A549 (cell line): ENCODE measurements around the gene CANT1. TPM values are rescaled to one million over a fixed set of nuclear protein-coding genes. Genes with fewer than 3 reads are reported as not detected.

Source experiments
- ATAC-seq, 2 experiments: fragments of 200-7000 bp in 1 of 2; fragments of >200 bp in 1 of 2; cut with Nextera tagmentation in 1 of 2; cut with Tn5 transposase in 1 of 2; 3 replicates each; pipeline versions ENCODE4 v1.8.0 to v1.9.1; 2018 to 2020; ENCODE audit warnings: mild to moderate bottlenecking in 1 of 2, moderate library complexity in 1 of 2
- CTCF ChIA-PET: fragments of 300-600 bp; sonication (Branson Sonifier 250); formaldehyde crosslinking; extraction: SDS; loops from one replicate; lab custom pipeline; 2021; ENCODE audit warnings: antibody characterized with exemption, inconsistent platforms; lab: Yijun Ruan, JAX
- POLR2A ChIA-PET: fragments of 350-600 bp; formaldehyde crosslinking; extraction: SDS; loops from one replicate; lab custom pipeline; 2021; ENCODE audit warnings: antibody characterized with exemption, inconsistent platforms; lab: Yijun Ruan, JAX
- DNase-seq, 2 experiments: peaks; one replicate each; pipeline versions ENCODE4 v3.0.0 to v3.0.0-alpha.2; 2011 to 2016; ENCODE audit warnings: low read depth in 1 of 2, low spot score in 1 of 2
- FAIRE-seq: peaks from 2 replicates; lab custom pipeline; 2011; peaks lifted over from hg19 to GRCh38; lab: Jason Lieb, UNC
- H3K27ac ChIP-seq, 2 experiments: fragments of >200 bp; sonication (Bioruptor Twin); formaldehyde crosslinking; 3 replicates each; pipeline ENCODE4 v1.5.1; 2016 to 2017
- H3K4me1 ChIP-seq: fragments of >200 bp; sonication (Bioruptor Twin); formaldehyde crosslinking; 3 replicates; pipeline ENCODE4 v1.6.1; 2016
- H3K4me2 ChIP-seq: fragments of >200 bp; sonication (Bioruptor Twin); formaldehyde crosslinking; 3 replicates; pipeline ENCODE4 v1.6.1; 2016
- H3K4me3 ChIP-seq: fragments of >200 bp; sonication (Bioruptor Twin); formaldehyde crosslinking; 3 replicates; pipeline ENCODE4 v1.5.1; 2016
- H3K9me3 ChIP-seq: fragments of >200 bp; sonication (Bioruptor Twin); formaldehyde crosslinking; 3 replicates; pipeline ENCODE4 v1.6.1; 2016
- BCL3 ChIP-seq: fragments of >200 bp; sonication (Bioruptor Twin); formaldehyde crosslinking; IDR thresholded peaks from 3 replicates; pipeline ENCODE4 v1.6.1; 2016
- BHLHE40 ChIP-seq: IDR thresholded peaks from 2 replicates; pipeline ENCODE4 v1.6.1; 2012; ENCODE audit warnings: low read depth, low read length, inconsistent platforms
- CBX8 ChIP-seq: fragments of 200-600 bp; sonication (generic); IDR thresholded peaks from 2 replicates; pipeline ENCODE4 v1.6.1; 2016
- CEBPB ChIP-seq, 2 experiments: fragments of >200 bp in 1 of 2; sonication (Bioruptor Twin) in 1 of 2; formaldehyde crosslinking in 1 of 2; IDR thresholded peaks; 2 replicates each; pipeline ENCODE4 v1.6.1; 2012 to 2016
- CHD4 ChIP-seq: fragments of 200-600 bp; sonication (generic); IDR thresholded peaks from 2 replicates; pipeline ENCODE4 v1.6.1; 2016; ENCODE audit warnings: antibody characterized with exemption, mild to moderate bottlenecking, borderline replicate concordance
- E2F6 ChIP-seq: IDR thresholded peaks from 2 replicates; pipeline ENCODE4 v1.6.1; 2012; ENCODE audit warnings: low read depth, borderline replicate concordance
- ESRRA ChIP-seq: fragments of 150-350 bp; IDR thresholded peaks from 2 replicates; pipeline ENCODE4 v1.6.1; 2014; ENCODE audit warnings: mild to moderate bottlenecking, low read length, borderline replicate concordance
- FOSL2 ChIP-seq, 2 experiments: fragments of 450-650 bp in 1 of 2; fragments of >200 bp in 1 of 2; sonication (Bioruptor Twin) in 1 of 2; formaldehyde crosslinking; IDR thresholded peaks; 2 replicates each; pipeline versions ENCODE4 v1.5.0 to v1.6.1; 2016 to 2020; ENCODE audit warnings: mild to moderate bottlenecking in 1 of 2, moderate library complexity in 1 of 2
- GATA3 ChIP-seq: IDR thresholded peaks from 2 replicates; pipeline ENCODE4 v1.6.1; 2012; ENCODE audit warnings: borderline replicate concordance
- HOXA7 ChIP-seq: fragments of 250-450 bp; sonication (Bioruptor Pico); IDR thresholded peaks from 2 replicates; pipeline ENCODE4 v1.5.0; 2020; ENCODE audit warnings: mild to moderate bottlenecking, moderate library complexity
- HOXB5 ChIP-seq: fragments of 250-450 bp; sonication (Bioruptor Pico); IDR thresholded peaks from 2 replicates; pipeline ENCODE4 v1.5.0; 2020; ENCODE audit warnings: mild to moderate bottlenecking, moderate library complexity
- JUN ChIP-seq, 2 experiments: fragments of >200 bp; sonication (Bioruptor Twin); formaldehyde crosslinking; IDR thresholded peaks; 2 replicates in 1 of 2; 3 replicates in 1 of 2; pipeline ENCODE4 v1.6.1; 2016 to 2017
- JUNB ChIP-seq: fragments of >200 bp; sonication (Bioruptor Twin); formaldehyde crosslinking; IDR thresholded peaks from 2 replicates; pipeline ENCODE4 v1.6.1; 2016
- MAZ ChIP-seq: fragments of 150-350 bp; IDR thresholded peaks from 2 replicates; pipeline ENCODE4 v1.6.1; 2014; ENCODE audit warnings: antibody characterized with exemption, low read depth, low read length, borderline replicate concordance
- PHF8 ChIP-seq: fragments of 200-600 bp; sonication (generic); IDR thresholded peaks from 2 replicates; pipeline ENCODE4 v1.6.1; 2016; ENCODE audit warnings: low read depth, mild to moderate bottlenecking, antibody characterized with exemption, moderate library complexity, borderline replicate concordance
- RARB ChIP-seq: fragments of 250-450 bp; sonication (Bioruptor Pico); IDR thresholded peaks from 2 replicates; pipeline ENCODE4 v1.8.0; 2021; ENCODE audit warnings: mild to moderate bottlenecking, moderate library complexity
- RFX5 ChIP-seq: fragments of 450-650 bp; IDR thresholded peaks from 2 replicates; pipeline ENCODE4 v1.7.1; 2014; ENCODE audit warnings: antibody characterized with exemption, mild to moderate bottlenecking, moderate library complexity
- RNF2 ChIP-seq: fragments of 200-600 bp; sonication (generic); IDR thresholded peaks from 2 replicates; pipeline ENCODE4 v1.6.1; 2016; ENCODE audit warnings: low read depth, mild to moderate bottlenecking, antibody characterized with exemption, moderate library complexity, borderline replicate concordance
- TFCP2L1 ChIP-seq: fragments of 250-450 bp; sonication (Bioruptor Pico); IDR thresholded peaks from 2 replicates; pipeline ENCODE4 v1.5.0; 2021; ENCODE audit warnings: mild to moderate bottlenecking
- ZFP36 ChIP-seq: fragments of 450-650 bp; IDR thresholded peaks from 2 replicates; pipeline ENCODE4 v1.6.1; 2014; ENCODE audit warnings: borderline replicate concordance; ENCODE audit not compliant: partially characterized antibody
- WGBS: methylation state at CpG from one replicate; pipeline ENCODE4 v1.1.6; 2017; ENCODE audit errors: missing lambda C conversion rate; 5-methylcytosine and 5-hydroxymethylcytosine counted together
- polyA plus RNA-seq, 4 experiments: library from polyadenylated mRNA; depleted of rRNA in 3 of 4; stranded (reverse); fragments of >200 nt; fragmentation: RNase III in 1 of 4; extraction: RNeasy Plus Mini Kit Qiagen cat#74134 plus additional on column Dnase treatment in 1 of 4; gene quantifications; 2 replicates in 3 of 4; 3 replicates in 1 of 4; pipeline ENCODE4 v1.2.3, GENCODE V29; 2011 to 2017
- TF ChIP-seq, protein P1 (sequence below): fragments of >200 bp; sonication (Bioruptor Twin); formaldehyde crosslinking; IDR thresholded peaks from 3 replicates; pipeline ENCODE4 v1.5.1; 2016
- TF ChIP-seq, protein P2 (sequence below): fragments of 450-650 bp; IDR thresholded peaks from 2 replicates; pipeline ENCODE4 v1.6.1; 2014; ENCODE audit warnings: antibody characterized with exemption

CANT1 gene
- polyA plus RNA-seq, 2 of the 4 experiments (the other 2 are of a cell fraction) = 65.5 to 67.6 TPM

DNA sequence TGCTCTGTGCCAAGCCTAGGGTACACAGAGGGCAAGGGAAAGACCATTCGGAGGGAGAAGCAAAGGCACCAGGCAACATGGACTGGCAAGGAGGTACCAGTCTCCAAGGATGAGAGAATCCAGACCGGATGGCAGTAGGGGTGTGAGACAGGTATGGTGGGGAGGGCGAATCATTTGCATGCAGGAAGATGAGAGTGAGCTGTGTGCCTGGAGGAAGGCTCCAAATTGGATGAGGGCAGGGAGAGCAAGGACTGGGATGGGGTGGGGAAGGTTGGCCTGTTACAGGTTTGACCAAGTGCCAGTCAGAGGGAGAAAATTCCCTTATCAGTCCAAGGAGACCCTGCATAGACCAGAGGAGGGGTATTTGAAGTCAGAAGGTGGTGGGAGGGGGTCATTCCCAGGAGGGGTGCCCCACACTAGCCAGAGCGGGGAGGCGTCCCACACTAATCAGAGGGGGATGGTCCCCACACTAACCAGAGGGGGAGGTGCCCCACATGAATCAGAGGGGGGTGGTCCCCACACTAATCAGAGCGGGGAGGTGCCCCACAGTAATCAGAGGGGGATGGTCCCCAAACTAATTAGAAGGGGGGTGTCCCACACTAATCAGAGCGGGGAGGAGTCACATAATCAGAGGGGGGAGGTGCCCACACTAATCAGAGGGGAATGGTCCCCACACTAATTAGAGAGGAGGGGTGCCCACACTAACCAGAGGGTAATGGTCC lies 737 bp downstream of the CANT1 start:
- POLR2A ChIA-PET = interaction anchor here (0.7 to 1.0 kb wide), 5 partner anchors 14 to 630 kb away, joined by 3 to 7 read pairs (median 4); no protein-coding TSS in a partner anchor
- peak overlapping the region; percentile 98 for H3K4me3 ChIP-seq
- ATAC-seq (no peak), DNase-seq (no peak), FAIRE-seq (no peak)
- peak overlapping the region; percentile 98 to 99 for H3K27ac ChIP-seq
- peak overlapping the region; percentile 94 for H3K4me2 ChIP-seq
- H3K4me1 ChIP-seq = peaks cover 31% of the 10 kb centered on the region
- CTCF ChIA-PET = interaction anchor here (0.6 to 14.8 kb wide), 12 partner anchors 9 to 1148 kb away, joined by 3 to 376 read pairs (median 4); no protein-coding TSS in a partner anchor
- no peak for TF ChIP-seq CHD4
- TF ChIP-seq HOXB5 (CRISPR knock-in tag) = no peak
- no peak for TF ChIP-seq FOSL2 (IDR thresholded peaks at IDR 0.05)
- no peak for TF ChIP-seq FOSL2 (CRISPR knock-in tag; IDR thresholded peaks at IDR 0.05)
- no peak for TF ChIP-seq ESRRA
- no peak for TF ChIP-seq ZFP36
- no peak for TF ChIP-seq BCL3
- TF ChIP-seq, protein P1, sequence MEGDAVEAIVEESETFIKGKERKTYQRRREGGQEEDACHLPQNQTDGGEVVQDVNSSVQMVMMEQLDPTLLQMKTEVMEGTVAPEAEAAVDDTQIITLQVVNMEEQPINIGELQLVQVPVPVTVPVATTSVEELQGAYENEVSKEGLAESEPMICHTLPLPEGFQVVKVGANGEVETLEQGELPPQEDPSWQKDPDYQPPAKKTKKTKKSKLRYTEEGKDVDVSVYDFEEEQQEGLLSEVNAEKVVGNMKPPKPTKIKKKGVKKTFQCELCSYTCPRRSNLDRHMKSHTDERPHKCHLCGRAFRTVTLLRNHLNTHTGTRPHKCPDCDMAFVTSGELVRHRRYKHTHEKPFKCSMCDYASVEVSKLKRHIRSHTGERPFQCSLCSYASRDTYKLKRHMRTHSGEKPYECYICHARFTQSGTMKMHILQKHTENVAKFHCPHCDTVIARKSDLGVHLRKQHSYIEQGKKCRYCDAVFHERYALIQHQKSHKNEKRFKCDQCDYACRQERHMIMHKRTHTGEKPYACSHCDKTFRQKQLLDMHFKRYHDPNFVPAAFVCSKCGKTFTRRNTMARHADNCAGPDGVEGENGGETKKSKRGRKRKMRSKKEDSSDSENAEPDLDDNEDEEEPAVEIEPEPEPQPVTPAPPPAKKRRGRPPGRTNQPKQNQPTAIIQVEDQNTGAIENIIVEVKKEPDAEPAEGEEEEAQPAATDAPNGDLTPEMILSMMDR = no peak
- TF ChIP-seq RARB (CRISPR knock-in tag) = no peak
- no peak for TF ChIP-seq CEBPB (IDR thresholded peaks at IDR 0.05)
- no peak for TF ChIP-seq GATA3
- TF ChIP-seq JUNB = no peak
- TF ChIP-seq RFX5 = no peak
- no peak for TF ChIP-seq TFCP2L1 (CRISPR knock-in tag)
- TF ChIP-seq BHLHE40 = no peak
- no peak for TF ChIP-seq CBX8
- no peak for TF ChIP-seq PHF8
- 37% methylated on average over 6 of the region's 7 CpGs for WGBS
- peaks cover 1% of the 10 kb centered on the region; the same call in 1 of the 3 replicates for H3K9me3 ChIP-seq

- Histone ChIP-seq H3K4me2 (peak overlapping the region; percentile 94), H3K4me3 (peak overlapping the region; percentile 98; the same call in 1 of the 3 replicates), H3K27ac (no peak overlapping the region; a peak in 1 of 6 replicates), H3K9me3 (no peaks in the 10 kb centered on the region), H3K4me1 (peaks cover 31% of the 10 kb centered on the region)
- ChIA-PET CTCF (interaction anchor here (0.9 to 3.2 kb wide), 7 partner anchors 11 to 383 kb away, joined by 3 to 15 read pairs (median 4); no protein-coding TSS in a partner anchor), POLR2A (no interaction called here)
- WGBS = 89% methylated on average over 21 of the region's 21 CpGs
- FAIRE-seq = no peak
- DNase-seq = no peak
- TF ChIP-seq RNF2 = no peak
- TF ChIP-seq MAZ = no peak
- no peak for TF ChIP-seq HOXA7 (CRISPR knock-in tag)
- no peak for TF ChIP-seq E2F6
- no peak for TF ChIP-seq RFX5
- TF ChIP-seq JUN (IDR thresholded peaks at IDR 0.05) = no peak
- TF ChIP-seq, protein P2, sequence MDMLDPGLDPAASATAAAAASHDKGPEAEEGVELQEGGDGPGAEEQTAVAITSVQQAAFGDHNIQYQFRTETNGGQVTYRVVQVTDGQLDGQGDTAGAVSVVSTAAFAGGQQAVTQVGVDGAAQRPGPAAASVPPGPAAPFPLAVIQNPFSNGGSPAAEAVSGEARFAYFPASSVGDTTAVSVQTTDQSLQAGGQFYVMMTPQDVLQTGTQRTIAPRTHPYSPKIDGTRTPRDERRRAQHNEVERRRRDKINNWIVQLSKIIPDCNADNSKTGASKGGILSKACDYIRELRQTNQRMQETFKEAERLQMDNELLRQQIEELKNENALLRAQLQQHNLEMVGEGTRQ = no peak
- ATAC-seq = no peak
Measured at GRCh38 chr17:79007504-79008381, 1.8 kb downstream of the CANT1 start.
